HG02642 (cell line): ENCODE data around the gene PTPRK.

ENCODE experiments used
- ATAC-seq: cut with Tn5 transposase; IDR thresholded peaks from one replicate; pipeline ENCODE4 v1.9.1; 2021; ENCODE audit warnings: mild to moderate bottlenecking; ENCODE audit not compliant: unreplicated experiment, poor library complexity

PTPRK gene

DNA sequence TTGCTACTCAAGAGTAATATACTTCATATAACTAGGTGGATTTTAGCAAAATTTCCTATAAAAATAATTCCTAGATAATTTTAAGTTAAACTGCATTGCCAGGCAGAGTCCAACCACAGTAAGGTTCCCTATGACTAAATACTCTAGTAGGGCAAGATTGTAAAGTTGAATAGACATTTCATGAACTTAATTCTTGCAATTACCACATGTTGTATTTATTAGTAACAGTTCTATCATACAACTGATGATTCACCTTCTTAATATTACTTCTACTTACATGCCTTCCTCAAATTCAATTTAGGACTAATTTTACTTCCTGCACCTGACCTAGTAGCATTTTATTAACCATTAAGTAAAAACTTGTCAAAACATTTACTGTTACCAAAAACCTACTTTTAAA, 352.8 kb downstream of the PTPRK start:
- no peak for ATAC-seq

DNA sequence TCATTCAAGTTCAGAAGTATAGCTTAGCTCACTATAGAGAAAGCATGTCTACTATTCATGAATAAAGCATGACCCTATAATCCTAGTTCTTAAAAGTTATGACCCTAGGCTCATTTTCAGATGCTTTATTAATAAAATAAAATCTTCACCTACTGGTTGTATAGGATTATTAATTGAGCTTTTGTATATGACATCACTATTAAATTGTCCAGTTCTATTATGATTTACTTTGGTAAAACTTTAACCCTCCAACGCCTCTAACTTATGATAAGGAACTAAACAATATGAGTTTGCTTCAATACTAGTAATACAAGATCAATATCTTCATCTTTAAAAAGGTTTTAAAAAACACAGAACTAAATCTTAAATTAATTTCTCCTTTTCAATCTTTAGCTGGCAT, 356.1 kb downstream of the PTPRK start:
- no peak for ATAC-seq

DNA sequence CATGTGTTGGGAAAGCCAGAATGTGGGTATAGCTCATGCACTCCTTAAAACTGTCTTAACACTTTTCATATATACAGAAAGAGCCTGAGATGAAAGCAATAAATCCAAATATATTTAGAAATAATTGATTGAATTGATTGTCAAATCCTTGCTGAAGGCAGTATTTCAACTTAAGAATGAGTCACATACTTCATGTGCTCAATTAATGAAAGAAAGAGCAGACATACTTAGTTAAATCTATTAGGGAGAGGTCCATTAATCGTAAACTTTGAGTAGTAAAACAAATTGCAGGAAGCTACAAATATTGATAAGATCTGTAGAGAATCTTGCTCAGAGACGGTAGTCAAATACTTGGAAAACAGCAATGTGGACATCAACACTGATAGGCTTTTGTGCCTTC, 358.0 kb downstream of the PTPRK start:
- no peak for ATAC-seq

DNA sequence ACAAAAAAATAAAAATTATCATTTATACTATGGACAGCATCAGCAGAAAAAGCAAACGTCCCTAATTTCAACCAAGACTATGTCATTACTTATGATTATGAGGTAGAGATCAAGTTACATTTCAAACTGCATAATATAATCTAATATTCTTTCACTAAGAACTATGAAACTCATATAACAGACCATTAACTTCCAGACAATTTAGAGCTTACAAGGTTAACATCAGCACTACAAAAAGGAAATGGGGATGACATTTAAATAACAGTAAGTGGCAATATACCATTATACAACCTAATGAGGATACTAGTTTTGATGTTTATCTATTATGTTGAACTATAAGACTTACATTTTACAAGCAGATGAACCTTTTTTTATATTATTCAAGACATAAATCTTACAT, 358.6 kb downstream of the PTPRK start:
- no peak for ATAC-seq

- no peak for ATAC-seq
These were observed 359.1 kb downstream of the PTPRK start for GRCh38 chr6:128161263-128161662.

- ATAC-seq: no peak
These were observed 361.9 kb downstream of the PTPRK start for GRCh38 chr6:128158496-128158895.

DNA sequence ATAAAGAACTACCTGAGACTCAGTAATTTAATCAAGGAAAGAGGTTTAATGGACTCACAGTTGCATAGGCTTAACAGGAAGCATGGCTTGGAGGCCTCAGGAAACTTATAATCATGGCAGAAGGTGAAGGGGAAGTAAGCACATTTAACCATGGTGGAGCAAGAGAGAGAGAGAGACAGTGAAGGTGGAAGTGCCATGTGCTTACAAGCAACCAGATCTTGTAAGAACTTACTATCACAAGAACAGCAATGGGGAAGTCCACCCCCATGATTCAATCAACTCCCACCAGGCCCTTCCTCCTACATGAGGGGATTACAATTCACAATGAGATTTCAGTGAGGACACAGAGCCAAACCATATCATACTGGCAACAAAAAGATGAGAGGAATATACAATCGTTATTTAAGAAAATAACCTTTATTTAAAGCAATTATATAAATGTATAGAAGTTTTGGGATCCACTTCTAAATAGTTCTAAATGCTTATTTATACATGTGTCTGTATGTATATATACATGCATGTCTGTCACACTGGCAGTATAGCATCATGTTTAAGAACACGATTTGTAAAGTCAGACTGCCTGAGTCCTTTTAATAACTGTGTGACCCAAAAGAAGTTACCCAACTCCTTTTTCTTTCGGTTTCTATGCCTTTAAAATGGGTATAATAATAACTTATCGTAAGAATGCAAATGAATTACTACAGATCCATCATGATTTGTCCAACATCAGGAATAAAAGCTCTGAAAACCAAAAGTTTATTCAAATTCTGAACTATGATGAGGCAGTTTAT, 363.9 kb downstream of the PTPRK start:
- no peak for ATAC-seq

- no peak for ATAC-seq
These were observed 364.6 kb downstream of the PTPRK start for GRCh38 chr6:128155826-128156225.

DNA sequence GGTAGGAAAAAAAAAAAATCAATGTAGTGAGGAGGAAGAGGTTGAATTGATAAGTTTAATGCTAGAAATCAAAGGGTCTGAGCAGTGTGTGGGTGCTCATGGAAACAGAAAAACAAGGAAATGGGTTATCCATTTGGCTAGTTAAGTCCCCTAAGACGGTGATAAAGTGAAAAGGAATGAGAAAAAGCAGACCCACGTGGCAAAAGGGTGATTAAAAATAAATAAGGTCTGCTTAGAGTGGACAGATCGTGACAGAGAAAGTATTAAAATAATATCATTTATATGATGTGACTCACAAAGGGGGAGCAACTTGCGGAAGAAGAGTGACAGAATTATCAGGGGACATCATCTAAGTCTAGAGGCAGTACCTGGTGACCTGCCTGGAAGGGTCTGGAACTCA, 367.8 kb downstream of the PTPRK start:
- ATAC-seq: no peak

DNA sequence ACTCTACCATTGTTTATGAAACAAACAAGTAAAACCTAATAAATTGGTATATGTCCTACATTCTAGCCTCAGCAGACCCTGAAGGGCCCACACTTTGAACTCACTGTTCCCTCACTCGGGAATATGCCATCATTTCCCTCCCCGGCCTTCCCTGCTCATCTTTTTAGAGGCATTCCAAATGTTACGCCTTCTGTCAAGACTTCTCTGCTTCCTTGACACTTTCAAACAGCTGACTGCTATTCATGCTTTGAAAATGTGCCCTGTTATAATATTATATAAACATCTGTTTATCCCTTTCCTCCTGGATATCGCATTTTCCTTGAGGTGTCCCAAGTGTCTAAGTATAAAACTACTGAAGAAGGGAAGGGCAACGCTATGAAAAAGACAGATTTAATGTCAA, 370.0 kb downstream of the PTPRK start:
- no peak for ATAC-seq

GRCh38 chr6:128149796-128150195, 370.6 kb downstream of the PTPRK start:
- ATAC-seq: no peak

GRCh38 chr6:128144320-128144719, 376.1 kb downstream of the PTPRK start:
- no peak for ATAC-seq

GRCh38 chr6:128141932-128142331, 378.5 kb downstream of the PTPRK start:
- no peak for ATAC-seq

DNA sequence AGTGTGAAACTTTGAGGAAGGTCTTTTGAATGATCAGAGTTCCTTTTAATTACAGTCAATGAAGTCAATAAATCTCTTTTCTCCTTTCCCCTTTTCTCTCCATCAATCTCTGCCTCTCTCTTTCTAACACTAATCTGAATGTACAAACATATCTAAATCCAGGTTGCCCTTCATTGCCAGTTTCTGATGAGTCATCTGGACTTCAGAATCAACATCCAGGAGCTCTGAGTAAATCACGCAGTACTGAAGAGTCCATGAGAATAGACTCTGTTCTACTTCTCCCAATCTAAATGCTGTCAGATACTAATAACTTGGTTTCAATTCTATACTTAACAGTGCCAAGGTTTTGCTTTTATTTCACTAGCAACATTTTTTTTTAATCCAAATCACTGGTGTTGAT, 380.9 kb downstream of the PTPRK start:
- ATAC-seq: no peak

DNA sequence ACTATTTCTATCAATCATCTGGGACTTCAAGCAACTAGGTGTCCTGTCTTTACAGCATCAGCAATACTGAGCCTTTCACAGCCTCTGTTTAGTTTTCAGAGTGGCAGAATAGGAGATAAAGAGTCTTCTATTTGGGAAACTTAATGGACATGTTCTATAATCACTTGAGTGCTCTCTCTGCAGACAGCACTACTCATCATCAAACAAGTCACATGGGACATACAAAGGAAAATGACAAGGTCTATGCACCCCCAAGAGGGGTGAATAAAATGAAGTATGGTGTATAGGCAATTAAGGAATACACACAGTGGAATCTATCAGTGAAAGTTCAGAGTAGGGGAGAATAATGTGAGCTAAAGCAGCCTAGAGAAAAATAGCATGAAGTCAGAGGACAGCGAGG, 381.7 kb downstream of the PTPRK start:
- no peak for ATAC-seq

DNA sequence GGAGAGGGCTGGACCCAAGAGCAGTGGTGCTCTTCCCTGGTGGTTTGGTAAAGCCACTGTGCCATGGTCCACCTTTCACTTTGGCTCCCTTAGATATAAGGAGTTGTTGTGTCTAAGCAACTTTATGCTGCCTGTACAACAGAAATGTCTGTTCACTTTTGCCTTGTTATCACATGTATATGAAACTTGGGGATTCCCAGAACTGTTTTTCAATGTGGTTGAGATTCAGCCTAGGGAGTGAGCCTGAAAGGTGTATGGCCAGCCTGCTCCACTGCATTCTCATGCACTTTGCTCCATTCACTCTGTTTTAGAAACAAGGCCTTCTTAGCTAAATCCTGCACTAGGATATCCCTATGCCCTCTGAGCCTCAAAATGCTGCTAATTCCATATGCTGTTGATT, 385.1 kb downstream of the PTPRK start:
- ATAC-seq: peak; percentile 58

DNA sequence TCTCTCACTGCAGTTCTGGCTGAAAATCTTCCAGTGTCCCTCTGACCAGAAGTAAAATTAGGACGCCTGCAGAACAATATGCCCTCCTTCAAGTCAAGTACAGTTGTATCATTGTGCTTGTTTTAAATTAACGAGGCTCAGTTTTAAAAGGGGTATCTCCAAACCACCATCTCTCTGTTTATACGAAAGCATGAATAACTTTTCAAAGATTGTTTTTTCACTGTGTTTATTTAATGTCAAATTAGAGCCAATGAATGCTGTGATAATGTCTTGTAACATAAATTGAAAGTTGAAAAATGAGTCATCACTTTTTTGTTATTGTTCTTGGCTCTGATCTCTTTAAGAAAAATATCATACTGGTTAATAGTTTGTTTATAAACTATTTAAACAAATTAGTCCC, 388.8 kb downstream of the PTPRK start:
- no peak for ATAC-seq

DNA sequence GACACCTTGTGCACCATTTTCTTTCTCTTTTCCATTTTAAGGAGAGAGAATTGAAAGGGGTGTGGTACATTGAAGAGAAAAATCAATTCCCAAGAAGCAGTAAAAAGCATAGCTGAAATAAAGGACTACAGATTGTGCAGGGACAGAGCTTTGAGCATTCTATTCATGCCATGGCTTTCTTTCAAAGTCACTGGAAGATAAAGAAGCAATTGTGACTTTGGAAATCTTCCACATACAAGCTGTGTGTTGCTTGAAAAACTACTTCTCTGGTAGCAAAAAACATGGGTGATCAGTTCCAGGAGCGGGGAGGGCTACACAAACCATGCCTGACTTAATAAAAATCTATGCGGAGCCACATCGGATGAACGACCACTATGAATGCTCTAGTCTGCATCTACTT, 389.4 kb downstream of the PTPRK start:
- ATAC-seq: no peak

GRCh38 chr6:128129679-128130078, 390.7 kb downstream of the PTPRK start:
- no peak for ATAC-seq

DNA sequence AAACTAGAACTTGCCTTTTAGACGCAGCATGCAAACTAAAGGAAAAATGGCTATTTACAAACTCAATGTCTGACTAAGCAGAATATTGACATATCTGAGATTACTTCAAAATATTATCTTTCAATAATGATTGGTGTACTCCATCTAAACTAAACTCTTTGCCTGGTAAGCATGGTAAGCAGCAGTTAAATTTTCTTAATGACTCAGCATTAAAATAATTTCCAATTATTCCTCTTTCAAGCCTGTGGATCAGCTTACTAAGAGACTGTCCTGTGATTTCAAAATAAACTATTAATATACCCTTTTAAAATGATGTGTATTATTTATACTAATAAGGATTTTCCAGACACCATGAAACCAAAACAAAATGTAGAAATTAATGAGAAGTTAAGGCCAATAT, 392.7 kb downstream of the PTPRK start:
- no peak for ATAC-seq

DNA sequence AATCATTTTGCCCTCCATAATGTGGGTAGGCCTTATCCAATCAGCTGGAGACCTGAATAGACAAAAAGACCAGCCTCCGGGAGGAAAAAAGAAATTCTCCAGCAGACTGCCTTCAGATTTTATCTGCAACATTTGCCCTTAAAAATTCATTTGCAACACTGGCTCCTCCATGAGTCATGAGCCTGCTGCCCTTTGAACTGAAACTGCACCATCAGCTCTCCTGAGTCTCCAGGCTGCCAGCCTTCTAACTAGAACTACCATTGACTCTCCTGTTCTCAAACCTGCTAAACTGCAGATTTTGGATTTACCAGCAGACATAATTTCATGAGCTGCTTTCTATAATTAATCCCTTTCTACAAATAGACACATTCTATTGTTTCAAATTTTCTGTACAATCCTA, 395.7 kb downstream of the PTPRK start:
- no peak for ATAC-seq

GRCh38 chr6:128121610-128122009, 398.8 kb downstream of the PTPRK start:
- ATAC-seq: no peak

DNA sequence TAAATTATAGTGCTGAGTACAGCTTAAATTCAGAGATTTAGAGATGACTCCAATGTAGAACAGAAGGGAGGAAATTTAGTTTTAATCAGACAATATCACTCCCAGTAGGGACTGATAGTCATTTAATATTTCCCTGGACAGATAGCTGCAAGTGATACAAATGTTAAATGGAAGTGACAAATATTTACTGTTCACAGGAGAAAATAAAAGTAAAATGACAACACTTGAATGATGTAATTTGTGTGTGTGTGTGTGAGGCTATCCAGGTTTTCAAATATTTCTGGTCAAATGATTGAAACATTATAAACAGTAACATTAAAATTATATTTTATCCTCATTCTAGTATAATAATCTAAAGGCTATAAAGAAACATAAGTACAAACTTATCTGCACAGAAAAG, 399.2 kb downstream of the PTPRK start:
- no peak for ATAC-seq
